Endothelial cell of hepatic sinusoid (primary cell): Measurements from ENCODE around the gene NCR3LG1.

ENCODE experiments used
- in situ Hi-C: cut with HindIII; loops from 2 replicates; pipeline ENCODE4 v1.10.0; 2017; ENCODE audit warnings: low sequenced_read_pairs

NCR3LG1 gene

GRCh38 chr11:17351510-17352176 is at the start of gene NCR3LG1:
Gene NCR3LG1, plus strand, starts transcription at chr11:17351800. Its CDS starts 170 bp downstream, at chr11:17351970.
- in situ Hi-C loops: no loop called here

- in situ Hi-C loops: no loop called here
These were observed 38.0 kb upstream of the NCR3LG1 start for GRCh38 chr11:17313349-17314231.

GRCh38 chr11:17314232-17314547 is 37.4 kb upstream of the NCR3LG1 start:
- in situ Hi-C loops: no loop called here

GRCh38 chr11:17314904-17315426 is 36.6 kb upstream of the NCR3LG1 start:
- in situ Hi-C loops: no loop called here

GRCh38 chr11:17328871-17329494 is 22.6 kb upstream of the NCR3LG1 start:
- in situ Hi-C loops: no loop called here

- in situ Hi-C loops: no loop called here
These were observed 19.9 kb upstream of the NCR3LG1 start for GRCh38 chr11:17331669-17332068.

GRCh38 chr11:17333799-17334586 is 17.6 kb upstream of the NCR3LG1 start:
- in situ Hi-C loops: no loop called here

- in situ Hi-C loops: no loop called here
These were observed 8.3 kb upstream of the NCR3LG1 start for GRCh38 chr11:17343257-17343656.

GRCh38 chr11:17343907-17344306 is 7.7 kb upstream of the NCR3LG1 start:
- in situ Hi-C loops: no loop called here

- in situ Hi-C loops: no loop called here
These were observed 3.9 kb upstream of the NCR3LG1 start for GRCh38 chr11:17347676-17348075.

- in situ Hi-C loops: no loop called here
These were observed 987 bp upstream of the NCR3LG1 start for GRCh38 chr11:17350455-17351171.

GRCh38 chr11:17351172-17351509 is 459 bp upstream of the NCR3LG1 start:
- in situ Hi-C loops: no loop called here

GRCh38 chr11:17352950-17353820 is 1.6 kb downstream of the NCR3LG1 start:
- in situ Hi-C loops: no loop called here

GRCh38 chr11:17353821-17354600 is 2.4 kb downstream of the NCR3LG1 start:
- in situ Hi-C loops: no loop called here

GRCh38 chr11:17354601-17354991 is 3.0 kb downstream of the NCR3LG1 start:
- in situ Hi-C loops: no loop called here

- in situ Hi-C loops: no loop called here
These were observed 14.9 kb downstream of the NCR3LG1 start for GRCh38 chr11:17366495-17366894.

- in situ Hi-C loops: no loop called here
These were observed 17.0 kb downstream of the NCR3LG1 start for GRCh38 chr11:17368551-17368950.

- in situ Hi-C loops: no loop called here
These were observed 17.5 kb downstream of the NCR3LG1 start for GRCh38 chr11:17369094-17369493.
